Endothelial cell of umbilical vein (primary cell): ENCODE results near the gene MEF2C. TPM values are rescaled to one million over a fixed set of nuclear protein-coding genes. Genes with fewer than 3 reads are reported as not detected.

ENCODE experiments used
- BruUV-seq: library from RNA; stranded (reverse); fragments of 400-500 nt; replicated peaks from 2 replicates; lab custom pipeline; 2021; lab: Mats Ljungman, UMichigan
- CTCF ChIA-PET: fragments of 300-600, 350-600 bp; sonication (Branson Sonifier 250); formaldehyde crosslinking; loops from one replicate; lab custom pipeline; 2021; ENCODE audit warnings: antibody characterized with exemption, inconsistent platforms; lab: Charles Lee
- POLR2A ChIA-PET: fragments of 300-600, 350-600 bp; sonication (Branson Sonifier 250); formaldehyde crosslinking; loops from one replicate; lab custom pipeline; 2021; ENCODE audit warnings: antibody characterized with exemption, inconsistent platforms; lab: Charles Lee
- DNase-seq: peaks from one replicate; pipeline ENCODE4 v3.0.0-alpha.2; 2011; ENCODE audit warnings: low read depth, low spot score
- FAIRE-seq: peaks from 2 replicates; lab custom pipeline; 2011; peaks lifted over from hg19 to GRCh38; lab: Jason Lieb, UNC
- H2AFZ ChIP-seq: 2 replicates; pipeline ENCODE4 v1.6.0; 2012; ENCODE audit warnings: low read depth, low read length, control low read depth, inconsistent platforms
- H3K27ac ChIP-seq: 2 replicates; pipeline ENCODE4 v1.5.1; 2011; ENCODE audit warnings: low read depth, mild to moderate bottlenecking, control low read depth, low read length, moderate library complexity; ENCODE audit not compliant: insufficient read depth
- H3K27me3 ChIP-seq, 2 experiments: 2 replicates each; pipeline versions ENCODE4 v1.6.0 to v1.6.1; 2011; ENCODE audit warnings: low read length in 2 of 2, mixed read lengths in 1 of 2; ENCODE audit not compliant: control insufficient read depth in 2 of 2, insufficient read depth in 2 of 2
- H3K36me3 ChIP-seq, 2 experiments: 2 replicates in 1 of 2; 3 replicates in 1 of 2; pipeline ENCODE4 v1.5.1; 2011; ENCODE audit warnings: low read length in 2 of 2, mild to moderate bottlenecking in 1 of 2, moderate library complexity in 1 of 2; ENCODE audit not compliant: control insufficient read depth in 2 of 2, insufficient read depth in 2 of 2; ENCODE audit errors: extremely low read depth in 1 of 2
- H3K4me1 ChIP-seq: 3 replicates; pipeline ENCODE4 v1.5.1; 2011; ENCODE audit warnings: mild to moderate bottlenecking, low read length; ENCODE audit not compliant: control insufficient read depth, insufficient read depth; ENCODE audit errors: extremely low read depth
- H3K4me2 ChIP-seq: 2 replicates; pipeline ENCODE4 v1.6.1; 2011; ENCODE audit warnings: low read length, control low read depth, mixed read lengths; ENCODE audit not compliant: insufficient read depth
- H3K4me3 ChIP-seq, 3 experiments: fragments of 200-600 bp in 1 of 3; sonication (generic), shearing (Covaris generic) in 1 of 3; replicated peaks in 1 of 3; 2 replicates each; pipeline ENCODE4 v1.5.1; 2011 to 2016; ENCODE audit warnings: control low read depth in 3 of 3, low read length in 3 of 3, mild to moderate bottlenecking in 2 of 3, inconsistent platforms in 1 of 3, low read depth in 1 of 3, moderate library complexity in 1 of 3; ENCODE audit not compliant: insufficient read depth in 1 of 3
- H3K79me2 ChIP-seq: 2 replicates; pipeline ENCODE4 v1.6.0; 2012; ENCODE audit warnings: low read length, inconsistent platforms; ENCODE audit not compliant: control insufficient read depth, insufficient read depth
- H3K9ac ChIP-seq: replicated peaks from 2 replicates; pipeline ENCODE3; 2011; ENCODE audit warnings: low read length, control low read depth; ENCODE audit not compliant: insufficient read depth; ENCODE audit errors: extremely low read depth
- H3K9me1 ChIP-seq: replicated peaks from 3 replicates; pipeline ENCODE4 v1.6.0; 2011; ENCODE audit warnings: mild to moderate bottlenecking, low read length; ENCODE audit not compliant: control insufficient read depth, insufficient read depth; ENCODE audit errors: extremely low read depth
- H3K9me3 ChIP-seq: replicated peaks from 2 replicates; pipeline ENCODE4 v1.5.1; 2012; ENCODE audit warnings: low read length, inconsistent platforms; ENCODE audit not compliant: control insufficient read depth, insufficient read depth
- H4K20me1 ChIP-seq: replicated peaks from 2 replicates; pipeline ENCODE3; 2011; ENCODE audit warnings: mild to moderate bottlenecking, low read length; ENCODE audit not compliant: control insufficient read depth, insufficient read depth; ENCODE audit errors: extremely low read depth
- EZH2 ChIP-seq: IDR thresholded peaks from 2 replicates; pipeline ENCODE4 v1.6.1; 2012; ENCODE audit warnings: borderline replicate concordance, low read depth, mild to moderate bottlenecking, moderate library complexity, low read length, inconsistent platforms; ENCODE audit not compliant: severe bottlenecking
- FOS ChIP-seq: IDR thresholded peaks from 2 replicates; pipeline ENCODE4 v1.6.1; 2011; ENCODE audit warnings: mild to moderate bottlenecking, low read length, moderate library complexity, borderline replicate concordance; ENCODE audit not compliant: insufficient read depth
- GATA2 ChIP-seq: IDR thresholded peaks from 2 replicates; pipeline ENCODE4 v1.7.0; 2011; ENCODE audit warnings: low read depth, mild to moderate bottlenecking, moderate library complexity, mixed read lengths, low read length; ENCODE audit not compliant: insufficient read length, insufficient read depth
- JUN ChIP-seq: IDR thresholded peaks from 2 replicates; pipeline ENCODE4 v1.6.1; 2011; ENCODE audit warnings: borderline replicate concordance, low read depth; ENCODE audit not compliant: insufficient read length, insufficient read depth
- MYC ChIP-seq: IDR thresholded peaks from one replicate; pipeline ENCODE4 v1.6.1; 2011; ENCODE audit warnings: mild to moderate bottlenecking, low read depth, low read length
- POLR2A ChIP-seq: IDR thresholded peaks from 2 replicates; pipeline ENCODE4 v1.6.1; 2012; ENCODE audit warnings: low read depth, mild to moderate bottlenecking, control low read depth, low read length
- POLR2AphosphoS5 ChIP-seq: IDR thresholded peaks from 2 replicates; pipeline ENCODE4 v1.6.1; 2012; ENCODE audit warnings: low read depth, mild to moderate bottlenecking, control low read depth, low read length, moderate library complexity; ENCODE audit not compliant: insufficient read depth
- dilution Hi-C: fragments of 300-500 bp; cut with MboI; formaldehyde crosslinking; loops from one replicate; pipeline ENCODE4 v1.15.0; 2019; ENCODE audit warnings: low sequenced_read_pairs; ENCODE audit not compliant: extremely low pct_ligation_motif_present
- intact Hi-C: fragments of 100-400 bp; cut with micrococcal nuclease; formaldehyde crosslinking; loops from one replicate; pipeline ENCODE4 v1.10.0; 2022
- polyA plus RNA-seq, 4 experiments: library from polyadenylated mRNA; depleted of rRNA in 3 of 4; stranded (reverse) in 3 of 4; unstranded in 1 of 4; fragments of >200 nt; gene quantifications; 2 replicates each; pipeline versions ENCODE4 v1.2.1 to v1.2.3, GENCODE V29; 2011 to 2012; ENCODE audit warnings: missing spikeins in 1 of 4
- total RNA-seq: library from RNA; stranded (reverse); gene quantifications from 2 replicates; pipeline ENCODE4 v1.2.3, GENCODE V29; 2021
- TF ChIP-seq, protein P1 (sequence below): IDR thresholded peaks from 2 replicates; pipeline ENCODE4 v1.6.1; 2011; ENCODE audit not compliant: insufficient read depth, insufficient read length
- TF ChIP-seq, protein P2 (sequence below), 2 donors: IDR thresholded peaks; 1 replicate in 1 of 2; 2 replicates in 1 of 2; pipeline ENCODE4 v1.5.1; 2011; ENCODE audit warnings: low read length in 2 of 2, mild to moderate bottlenecking in 2 of 2, moderate library complexity in 2 of 2, control low read depth in 1 of 2, inconsistent platforms in 1 of 2, low read depth in 1 of 2; ENCODE audit not compliant: insufficient read depth in 1 of 2; ENCODE audit errors: extremely low read depth in 1 of 2

MEF2C gene
- total and polyA plus RNA-seq, 2 donors (not counting 3 experiments of a cell fraction or from before 2014, with no cell fraction given) = 21.2 to 67.7 TPM

DNA sequence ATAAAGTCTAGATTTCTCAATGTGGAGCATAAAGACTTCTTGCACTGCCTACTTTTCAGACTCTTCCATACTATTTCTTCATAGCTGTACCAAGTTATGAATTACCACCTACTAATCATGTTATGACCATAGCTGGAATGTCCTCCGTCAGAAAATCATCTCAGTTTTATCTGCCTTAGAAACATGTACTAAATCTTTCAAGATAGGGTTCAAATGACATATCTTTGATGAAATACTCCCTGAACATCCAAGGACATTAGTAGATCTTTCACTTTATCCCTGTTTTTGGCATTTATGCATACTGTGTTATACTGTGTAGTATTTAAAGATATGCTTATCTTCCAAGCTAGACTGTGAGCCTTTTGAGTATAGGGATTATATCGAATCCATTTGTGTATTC, 49.6 kb upstream of the MEF2C start:
- no peak for TF ChIP-seq POLR2A
- no peak for TF ChIP-seq POLR2AphosphoS5
- no peak for TF ChIP-seq GATA2
- TF ChIP-seq EZH2 = no peak
- TF ChIP-seq JUN = no peak
- dilution Hi-C loops = no loop called here
- no peaks in the 10 kb centered on the region for H3K4me1 ChIP-seq
- H4K20me1 ChIP-seq = no peaks in the 10 kb centered on the region
- no peaks in the 10 kb centered on the region for H3K9me3 ChIP-seq
- H3K4me2 ChIP-seq = no peak overlapping the region
- intact Hi-C loops = no loop called here
- H3K36me3 ChIP-seq = no peaks in the 10 kb centered on the region
- H3K79me2 ChIP-seq = no peaks in the 10 kb centered on the region
- FAIRE-seq (no peak), DNase-seq (no peak)
- no peak overlapping the region for H3K4me3 ChIP-seq
- no TSS peak for BruUV-seq
- CTCF ChIA-PET = no interaction called here
- no peaks in the 10 kb centered on the region for H3K27me3 ChIP-seq
- no peaks in the 10 kb centered on the region for H3K9me1 ChIP-seq
- no peak overlapping the region for H3K9ac ChIP-seq
- H3K27ac ChIP-seq = no peak overlapping the region
- POLR2A ChIA-PET = no interaction called here
- no peak overlapping the region for H2AFZ ChIP-seq

DNA sequence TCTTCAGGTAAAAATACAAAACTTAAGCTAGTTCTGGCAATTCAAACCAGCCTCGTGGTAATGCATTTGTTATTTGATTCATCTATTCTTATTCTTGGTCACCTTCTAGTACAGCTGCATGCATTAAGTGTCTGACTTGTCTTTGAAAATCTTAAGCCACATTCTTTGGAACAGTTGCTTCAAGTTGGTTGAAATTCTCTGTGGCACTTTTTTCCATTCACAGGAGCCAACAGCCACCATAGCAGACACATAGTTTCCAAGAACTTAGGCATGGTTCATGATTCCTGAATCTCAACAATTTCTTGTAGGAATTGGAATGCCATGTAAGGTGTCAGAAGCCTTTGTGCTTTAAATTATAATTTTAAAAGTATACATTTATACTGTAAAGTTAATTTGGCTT, 47.4 kb upstream of the MEF2C start:
- no peaks in the 10 kb centered on the region for H3K27me3 ChIP-seq
- no peak overlapping the region for H3K27ac ChIP-seq
- H3K9me1 ChIP-seq = no peaks in the 10 kb centered on the region
- intact Hi-C loops = no loop called here
- H3K4me1 ChIP-seq = no peaks in the 10 kb centered on the region
- no peak overlapping the region for H3K4me2 ChIP-seq
- no peaks in the 10 kb centered on the region for H4K20me1 ChIP-seq
- no TSS peak for BruUV-seq
- H3K79me2 ChIP-seq = no peaks in the 10 kb centered on the region
- H3K36me3 ChIP-seq = no peaks in the 10 kb centered on the region
- no peak overlapping the region for H3K9ac ChIP-seq
- no peak overlapping the region for H3K4me3 ChIP-seq
- POLR2A ChIA-PET = no interaction called here
- dilution Hi-C loops = no loop called here
- FAIRE-seq (no peak), DNase-seq (no peak)
- H2AFZ ChIP-seq = no peak overlapping the region
- no peaks in the 10 kb centered on the region for H3K9me3 ChIP-seq
- TF ChIP-seq, protein P1, sequence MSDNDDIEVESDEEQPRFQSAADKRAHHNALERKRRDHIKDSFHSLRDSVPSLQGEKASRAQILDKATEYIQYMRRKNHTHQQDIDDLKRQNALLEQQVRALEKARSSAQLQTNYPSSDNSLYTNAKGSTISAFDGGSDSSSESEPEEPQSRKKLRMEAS = no peak
- no peak for TF ChIP-seq GATA2
- no peak for TF ChIP-seq MYC
- TF ChIP-seq, protein P2, sequence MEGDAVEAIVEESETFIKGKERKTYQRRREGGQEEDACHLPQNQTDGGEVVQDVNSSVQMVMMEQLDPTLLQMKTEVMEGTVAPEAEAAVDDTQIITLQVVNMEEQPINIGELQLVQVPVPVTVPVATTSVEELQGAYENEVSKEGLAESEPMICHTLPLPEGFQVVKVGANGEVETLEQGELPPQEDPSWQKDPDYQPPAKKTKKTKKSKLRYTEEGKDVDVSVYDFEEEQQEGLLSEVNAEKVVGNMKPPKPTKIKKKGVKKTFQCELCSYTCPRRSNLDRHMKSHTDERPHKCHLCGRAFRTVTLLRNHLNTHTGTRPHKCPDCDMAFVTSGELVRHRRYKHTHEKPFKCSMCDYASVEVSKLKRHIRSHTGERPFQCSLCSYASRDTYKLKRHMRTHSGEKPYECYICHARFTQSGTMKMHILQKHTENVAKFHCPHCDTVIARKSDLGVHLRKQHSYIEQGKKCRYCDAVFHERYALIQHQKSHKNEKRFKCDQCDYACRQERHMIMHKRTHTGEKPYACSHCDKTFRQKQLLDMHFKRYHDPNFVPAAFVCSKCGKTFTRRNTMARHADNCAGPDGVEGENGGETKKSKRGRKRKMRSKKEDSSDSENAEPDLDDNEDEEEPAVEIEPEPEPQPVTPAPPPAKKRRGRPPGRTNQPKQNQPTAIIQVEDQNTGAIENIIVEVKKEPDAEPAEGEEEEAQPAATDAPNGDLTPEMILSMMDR (IDR thresholded peaks at IDR 0.05; ENCODE audit: extremely low read depth in 1 of 2, insufficient read depth in 1 of 2, low read depth in 1 of 2, low read length in 2 of 2) = no peak
- TF ChIP-seq JUN = no peak
- no peak for TF ChIP-seq POLR2AphosphoS5
- TF ChIP-seq FOS = no peak
- TF ChIP-seq POLR2A = no peak
- TF ChIP-seq EZH2 = no peak
- CTCF ChIA-PET = interaction anchor here (1.2 kb wide), 1 partner anchor 12 kb away, joined by 3 read pairs; no protein-coding TSS in a partner anchor
